HCT116 (cell line): Measurements from ENCODE around the gene DPH5. TPM values are rescaled to one million over a fixed set of nuclear protein-coding genes. Genes with fewer than 3 reads are reported as not detected.

Experiments used
- ATAC-seq: fragments of 200-7000 bp; cut with Tn5 transposase; 2 replicates; pipeline ENCODE4 v1.9.1; 2020; ENCODE audit warnings: mild to moderate bottlenecking, moderate library complexity
- BruUV-seq: library from RNA; stranded (reverse); fragments of 400-500 nt; replicated peaks from 2 replicates; lab custom pipeline; 2021; lab: Mats Ljungman, UMichigan
- CTCF ChIA-PET: fragments of 300-600 bp; sonication (Branson Sonifier 250); formaldehyde crosslinking; loops from one replicate; lab custom pipeline; 2021; ENCODE audit warnings: antibody characterized with exemption; lab: Charles Lee
- POLR2A ChIA-PET: fragments of 300-600, 350-600 bp; sonication (Branson Sonifier 250); formaldehyde crosslinking; loops from one replicate; lab custom pipeline; 2021; ENCODE audit warnings: antibody characterized with exemption; lab: Charles Lee
- RAD21 ChIA-PET, 2 experiments: fragments of 300-600 bp; sonication (Branson Sonifier 250); formaldehyde crosslinking; loops; one replicate each; lab custom pipeline; 2023; ENCODE audit warnings: low total read pairs in 2 of 2; ENCODE audit not compliant: uncharacterized antibody in 2 of 2, unreplicated experiment in 2 of 2, low non-redundant PET in 1 of 2; lab: Charles Lee
- DNase-seq: peaks from one replicate; pipeline ENCODE4 v3.0.0-alpha.2; 2010; ENCODE audit warnings: low read depth, low spot score
- H2AFZ ChIP-seq: fragments of 200-600 bp; shearing (Covaris generic), sonication (generic); 2 replicates; pipeline ENCODE4 v1.6.1; 2017; ENCODE audit warnings: low read depth, mixed run types, mixed read lengths, antibody characterized with exemption, low read length; ENCODE audit not compliant: poor library complexity, severe bottlenecking
- H3K27ac ChIP-seq: 2 replicates; pipeline ENCODE4 v1.5.1; 2012; ENCODE audit warnings: low read depth, low read length
- H3K27me3 ChIP-seq: fragments of 200-600 bp; sonication (generic); 2 replicates; pipeline ENCODE4 v1.6.1; 2016; ENCODE audit warnings: mixed run types, low read length, mixed read lengths; ENCODE audit not compliant: insufficient read depth
- H3K36me3 ChIP-seq, 2 experiments: fragments of 200-500 bp in 1 of 2; fragments of 200-600 bp in 1 of 2; sonication (Bioruptor generic) in 1 of 2; sonication (generic) in 1 of 2; 2 replicates each; pipeline versions ENCODE4 v1.5.1 to v1.6.1; 2014 to 2016; ENCODE audit warnings: low read length in 2 of 2, inconsistent platforms in 1 of 2, mixed read lengths in 1 of 2, mixed run types in 1 of 2; ENCODE audit not compliant: insufficient read depth in 2 of 2, control insufficient read depth in 1 of 2
- H3K4me1 ChIP-seq, 2 experiments: fragments of 200-600 bp in 1 of 2; sonication (generic) in 1 of 2; 2 replicates each; pipeline versions ENCODE4 v1.5.1 to v1.6.1; 2012 to 2017; ENCODE audit warnings: low read length in 2 of 2, inconsistent platforms in 1 of 2, mild to moderate bottlenecking in 1 of 2, mixed read lengths in 1 of 2, mixed run types in 1 of 2, moderate library complexity in 1 of 2; ENCODE audit not compliant: insufficient read depth in 2 of 2, control insufficient read depth in 1 of 2
- H3K4me2 ChIP-seq: fragments of 200-600 bp; sonication (generic); 2 replicates; pipeline ENCODE4 v1.6.1; 2017; ENCODE audit warnings: mixed run types, low read length, mixed read lengths
- H3K4me3 ChIP-seq, 2 experiments: fragments of 200-600 bp in 1 of 2; sonication (generic) in 1 of 2; replicated peaks in 1 of 2; 2 replicates each; pipeline ENCODE4 v1.5.1; 2011 to 2016; ENCODE audit warnings: low read length in 2 of 2, control low read depth in 1 of 2, low read depth in 1 of 2, mild to moderate bottlenecking in 1 of 2, mixed read lengths in 1 of 2, mixed run types in 1 of 2
- H3K79me2 ChIP-seq: fragments of 200-600 bp; sonication (generic); 2 replicates; pipeline ENCODE4 v1.6.1; 2017; ENCODE audit warnings: mild to moderate bottlenecking, mixed run types, low read length, moderate library complexity, mixed read lengths; ENCODE audit not compliant: insufficient read depth
- H3K9ac ChIP-seq: fragments of 200-600 bp; sonication (generic); 2 replicates; pipeline ENCODE4 v1.6.1; 2016; ENCODE audit warnings: low read length, mixed read lengths
- H3K9me2 ChIP-seq: fragments of 200-600 bp; sonication (generic), shearing (Covaris generic); 2 replicates; pipeline ENCODE4 v1.6.1; 2017; ENCODE audit warnings: mixed run types, mild to moderate bottlenecking, moderate library complexity; ENCODE audit not compliant: insufficient read depth
- H3K9me3 ChIP-seq, 2 experiments: fragments of 200-500 bp in 1 of 2; fragments of 200-600 bp in 1 of 2; sonication (Bioruptor generic) in 1 of 2; sonication (generic) in 1 of 2; 2 replicates each; pipeline ENCODE4 v1.6.1; 2014 to 2017; ENCODE audit warnings: low read length in 2 of 2, mixed read lengths in 2 of 2, inconsistent platforms in 1 of 2, low read depth in 1 of 2, mild to moderate bottlenecking in 1 of 2, mixed run types in 1 of 2, moderate library complexity in 1 of 2; ENCODE audit not compliant: control insufficient read depth in 1 of 2, insufficient read depth in 1 of 2
- H4K20me1 ChIP-seq: fragments of 200-600 bp; sonication (generic), shearing (Covaris generic); 2 replicates; pipeline ENCODE4 v1.6.1; 2017; ENCODE audit warnings: mixed run types, mild to moderate bottlenecking, moderate library complexity; ENCODE audit not compliant: insufficient read depth
- CEBPB ChIP-seq: IDR thresholded peaks from 2 replicates; pipeline ENCODE4 v1.6.1; 2012; ENCODE audit warnings: low read depth
- EZH2phosphoT487 ChIP-seq: fragments of 200-600 bp; IDR thresholded peaks from 2 replicates; pipeline ENCODE4 v1.6.1; 2018; ENCODE audit warnings: antibody characterized with exemption, borderline replicate concordance
- FOSL1 ChIP-seq: IDR thresholded peaks from 2 replicates; pipeline ENCODE4 v1.6.1; 2012; ENCODE audit warnings: low read depth
- JUND ChIP-seq: IDR thresholded peaks from 2 replicates; pipeline ENCODE4 v1.6.1; 2012
- POLR2A ChIP-seq: IDR thresholded peaks from 2 replicates; pipeline ENCODE4 v1.7.0; 2011; ENCODE audit warnings: borderline replicate concordance; ENCODE audit not compliant: insufficient read depth, insufficient read length; ENCODE audit errors: extremely low read depth
- RAD21 ChIP-seq: IDR thresholded peaks from 2 replicates; pipeline ENCODE4 v1.6.1; 2012; ENCODE audit warnings: low read depth, mild to moderate bottlenecking
- SIN3A ChIP-seq: IDR thresholded peaks from 2 replicates; pipeline ENCODE4 v1.6.1; 2012; ENCODE audit warnings: low read depth
- YY1 ChIP-seq: IDR thresholded peaks from 2 replicates; pipeline ENCODE4 v1.6.1; 2011; ENCODE audit warnings: low read length, low read depth, moderate library complexity, mild to moderate bottlenecking; ENCODE audit not compliant: insufficient replicate concordance; ENCODE audit errors: extremely low read depth
- ZNF274 ChIP-seq: fragments of 200-500 bp; sonication (Bioruptor generic); IDR thresholded peaks from 2 replicates; pipeline ENCODE4 v1.6.1; 2014; ENCODE audit warnings: mild to moderate bottlenecking, low read depth, low read length, inconsistent platforms
- intact Hi-C: fragments of 100-400 bp; cut with micrococcal nuclease; formaldehyde crosslinking; loops from 2 replicates; pipeline ENCODE4 v1.10.0; 2022
- total RNA-seq: library from RNA; stranded (reverse); gene quantifications from one replicate; pipeline ENCODE4 v1.2.1, GENCODE V29; 2021; ENCODE audit not compliant: unreplicated experiment
- TF ChIP-seq, protein P1 (sequence below), 3 experiments: fragments of 200-600 bp in 1 of 3; sonication (generic) in 1 of 3; IDR thresholded peaks in 2 of 3; conservative IDR thresholded peaks in 1 of 3; 2 replicates each; pipeline ENCODE4 v1.5.1; 2012 to 2017; ENCODE audit warnings: low read depth in 2 of 3, low read length in 2 of 3, antibody characterized with exemption in 1 of 3, borderline replicate concordance in 1 of 3, control low read depth in 1 of 3, mild to moderate bottlenecking in 1 of 3, mixed read lengths in 1 of 3, mixed run types in 1 of 3, moderate library complexity in 1 of 3; ENCODE audit not compliant: insufficient read depth in 1 of 3

The DPH5 gene
- total RNA-seq, 1 experiment from 2014 or later = 55.8 TPM

DNA sequence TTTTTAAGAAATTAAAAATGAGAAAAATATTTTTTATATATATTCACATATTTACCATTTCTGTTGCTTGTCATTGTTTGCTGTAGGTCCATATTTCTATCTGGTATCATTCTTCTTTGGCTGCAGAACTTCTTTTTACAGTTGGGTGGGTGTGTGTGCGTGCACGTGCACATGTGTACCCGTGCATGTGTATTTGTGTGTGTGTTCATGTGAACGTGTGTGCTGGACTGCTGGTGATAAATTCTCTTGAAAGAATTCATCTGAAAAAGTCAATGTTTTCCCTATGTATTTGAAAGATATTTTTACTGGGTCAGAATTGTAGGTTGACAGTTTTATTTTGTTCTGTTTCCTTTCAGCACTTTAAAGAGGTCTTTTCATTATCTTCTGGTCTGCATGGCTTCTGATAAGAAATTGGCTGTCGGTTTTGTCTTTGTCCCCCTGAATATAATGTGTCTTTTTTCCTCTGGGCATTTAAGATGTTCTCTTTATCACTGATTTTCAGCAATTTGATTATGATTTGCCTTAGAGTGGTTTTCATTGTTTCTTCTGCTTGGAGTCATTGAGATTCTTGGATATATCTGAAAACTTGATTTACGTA lies 34.5 kb upstream of the DPH5 start:
- no peaks in the 10 kb centered on the region for H3K27me3 ChIP-seq
- POLR2A ChIA-PET = no interaction called here
- BruUV-seq = no TSS peak

DNA sequence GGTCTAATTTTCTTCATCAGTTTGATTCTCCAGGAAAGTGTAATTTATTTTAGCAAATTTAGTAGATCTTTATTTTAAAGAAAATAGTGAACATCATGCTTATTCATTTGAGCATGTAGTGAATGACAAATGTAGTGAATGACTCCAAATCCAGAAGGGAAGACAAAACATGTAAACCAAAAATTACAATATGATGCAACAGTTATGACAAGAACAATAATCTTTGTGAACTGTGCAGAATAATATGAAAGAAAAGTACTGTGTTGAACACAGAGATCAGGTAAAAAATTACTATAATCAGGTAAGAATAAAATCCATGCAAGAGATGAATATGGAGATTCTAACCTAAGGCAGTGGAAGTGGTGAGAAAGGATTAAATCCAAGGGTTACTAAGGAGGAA lies 30.0 kb upstream of the DPH5 start:
- CTCF ChIA-PET = no interaction called here
- no peak overlapping the region for H3K9ac ChIP-seq

More for the DNA sequence above, 34.5 kb upstream of the DPH5 start:
- intact Hi-C loops = no loop called here
- no peaks in the 10 kb centered on the region for H3K36me3 ChIP-seq
- H3K79me2 ChIP-seq = no peaks in the 10 kb centered on the region
- RAD21 ChIA-PET = no interaction called here
- H3K9me2 ChIP-seq = no peaks in the 10 kb centered on the region
- ATAC-seq (no peak), DNase-seq (no peak)
- TF ChIP-seq ZNF274 (no peak), FOSL1 (no peak), EZH2phosphoT487 (no peak)
- TF ChIP-seq, protein P1, sequence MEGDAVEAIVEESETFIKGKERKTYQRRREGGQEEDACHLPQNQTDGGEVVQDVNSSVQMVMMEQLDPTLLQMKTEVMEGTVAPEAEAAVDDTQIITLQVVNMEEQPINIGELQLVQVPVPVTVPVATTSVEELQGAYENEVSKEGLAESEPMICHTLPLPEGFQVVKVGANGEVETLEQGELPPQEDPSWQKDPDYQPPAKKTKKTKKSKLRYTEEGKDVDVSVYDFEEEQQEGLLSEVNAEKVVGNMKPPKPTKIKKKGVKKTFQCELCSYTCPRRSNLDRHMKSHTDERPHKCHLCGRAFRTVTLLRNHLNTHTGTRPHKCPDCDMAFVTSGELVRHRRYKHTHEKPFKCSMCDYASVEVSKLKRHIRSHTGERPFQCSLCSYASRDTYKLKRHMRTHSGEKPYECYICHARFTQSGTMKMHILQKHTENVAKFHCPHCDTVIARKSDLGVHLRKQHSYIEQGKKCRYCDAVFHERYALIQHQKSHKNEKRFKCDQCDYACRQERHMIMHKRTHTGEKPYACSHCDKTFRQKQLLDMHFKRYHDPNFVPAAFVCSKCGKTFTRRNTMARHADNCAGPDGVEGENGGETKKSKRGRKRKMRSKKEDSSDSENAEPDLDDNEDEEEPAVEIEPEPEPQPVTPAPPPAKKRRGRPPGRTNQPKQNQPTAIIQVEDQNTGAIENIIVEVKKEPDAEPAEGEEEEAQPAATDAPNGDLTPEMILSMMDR (IDR thresholded peaks at IDR 0.05 in 2 of 3, conservative IDR thresholded peaks at IDR 0.05 in 1 of 3; ENCODE audit: borderline replicate concordance in 1 of 3, insufficient read depth in 1 of 3, low read depth in 2 of 3, low read length in 2 of 3) = no peak
- H3K4me2 ChIP-seq = no peak overlapping the region
- no peak overlapping the region for H3K4me3 ChIP-seq
- H3K9me3 ChIP-seq = no peaks in the 10 kb centered on the region
- no peaks in the 10 kb centered on the region for H3K4me1 ChIP-seq
- CTCF ChIA-PET = no interaction called here
- no peak overlapping the region for H2AFZ ChIP-seq
- no peak overlapping the region for H3K27ac ChIP-seq
- H4K20me1 ChIP-seq = no peaks in the 10 kb centered on the region
- no peak overlapping the region for H3K9ac ChIP-seq

More for the DNA sequence above, 30.0 kb upstream of the DPH5 start:
- BruUV-seq = no TSS peak
- Histone ChIP-seq H3K36me3 (no peaks in the 10 kb centered on the region), H3K4me1 (no peaks in the 10 kb centered on the region), H3K27me3 (no peaks in the 10 kb centered on the region), H3K4me3 (no peak overlapping the region), H3K4me2 (no peak overlapping the region), H3K79me2 (no peaks in the 10 kb centered on the region), H3K9me2 (no peaks in the 10 kb centered on the region), H4K20me1 (no peaks in the 10 kb centered on the region), H2AFZ (no peak overlapping the region), H3K27ac (no peak overlapping the region), H3K9me3 (no peaks in the 10 kb centered on the region)
- ChIA-PET POLR2A (no interaction called here), RAD21 (no interaction called here)
- TF ChIP-seq CEBPB = no peak
- no peak for TF ChIP-seq JUND
- no peak for TF ChIP-seq RAD21
- TF ChIP-seq SIN3A = no peak
- TF ChIP-seq YY1 = no peak
- TF ChIP-seq POLR2A = no peak
- TF ChIP-seq, protein P1 (IDR thresholded peaks at IDR 0.05 in 2 of 3, conservative IDR thresholded peaks at IDR 0.05 in 1 of 3; ENCODE audit: borderline replicate concordance in 1 of 3, insufficient read depth in 1 of 3, low read depth in 2 of 3, low read length in 2 of 3) = no peak
- intact Hi-C loops = no loop called here
- ATAC-seq = no peak
- DNase-seq = no peak
